Breast epithelium (tissue), 4 donors: Measurements from ENCODE around the gene IL1F10. TPM values are rescaled to one million over a fixed set of nuclear protein-coding genes. Genes with fewer than 3 reads are reported as not detected.

Experiments used
- DNase-seq, 2 donors: peaks; one replicate each; pipeline ENCODE4 v3.0.0-alpha.2; 2019; ENCODE audit warnings: low spot score in 2 of 2
- H3K27ac ChIP-seq, 2 donors: fragments of 200-600 bp; sonication (generic) in 1 of 2; one replicate each; pipeline ENCODE4 v1.5.1; 2016 to 2019; ENCODE audit warnings: mild to moderate bottlenecking in 1 of 2
- H3K27me3 ChIP-seq, 2 donors: fragments of 200-600 bp; sonication (generic) in 1 of 2; one replicate each; pipeline versions ENCODE4 v1.5.1 to v1.6.0; 2017 to 2019; ENCODE audit warnings: control low read depth in 1 of 2, mild to moderate bottlenecking in 1 of 2
- H3K36me3 ChIP-seq: fragments of 200-600 bp; one replicate; pipeline ENCODE4 v1.5.1; 2019
- H3K4me1 ChIP-seq, 2 donors: fragments of 200-600 bp; sonication (generic); one replicate each; pipeline ENCODE4 v1.5.1; 2016 to 2019; ENCODE audit warnings: control low read depth in 1 of 2
- H3K4me3 ChIP-seq, 3 donors: fragments of 200-600 bp; sonication (generic); 1 replicate in 2 of 3; 2 replicates in 1 of 3; pipeline ENCODE4 v1.5.1; 2016 to 2019; ENCODE audit warnings: mild to moderate bottlenecking in 3 of 3, moderate library complexity in 2 of 3
- H3K9me3 ChIP-seq, 2 donors: fragments of 200-600 bp; sonication (generic) in 1 of 2; one replicate each; pipeline ENCODE4 v1.5.1; 2016 to 2019; ENCODE audit warnings: control low read depth in 1 of 2
- CTCF ChIP-seq, 3 donors: fragments of 450-650 bp; IDR thresholded peaks; one replicate each; pipeline ENCODE4 v1.5.1; 2016 to 2017; ENCODE audit warnings: antibody characterized with exemption in 3 of 3, mild to moderate bottlenecking in 3 of 3, moderate library complexity in 3 of 3
- POLR2A ChIP-seq: fragments of 450-650 bp; IDR thresholded peaks from one replicate; pipeline ENCODE4 v1.6.1; 2016; ENCODE audit warnings: antibody characterized with exemption, mild to moderate bottlenecking, moderate library complexity
- POLR2AphosphoS5 ChIP-seq, 3 donors: sonication (generic); formaldehyde crosslinking; IDR thresholded peaks; one replicate each; pipeline ENCODE4 v1.6.1; 2017; ENCODE audit warnings: antibody characterized with exemption in 3 of 3
- intact Hi-C: fragments of 100-400 bp; cut with DNase I; formaldehyde crosslinking; loops from one replicate; pipeline ENCODE4 v1.15.1; 2023; ENCODE audit warnings: low total_unique reads
- total RNA-seq, 3 donors: library from RNA; depleted of rRNA; stranded (reverse); fragments of >200 nt; gene quantifications; one replicate each; pipeline ENCODE4 v1.1.0, GENCODE V29; 2016

Gene IL1F10
- total RNA-seq, 3 donors from 2014 or later, result not detected

GRCh38 chr2:113038291-113038690 is 29.5 kb upstream of the IL1F10 start:
- Histone ChIP-seq H3K27ac (no peak overlapping the region), H3K36me3 (no peaks in the 10 kb centered on the region), H3K4me1 (no peaks in the 10 kb centered on the region), H3K4me3 (no peak overlapping the region), H3K9me3 (no peaks in the 10 kb centered on the region), H3K27me3 (no peaks in the 10 kb centered on the region)
- intact Hi-C loops, result no loop called here
- DNase-seq, result no peak
- TF ChIP-seq POLR2AphosphoS5 (IDR thresholded peaks at IDR 0.05), result no peak
- TF ChIP-seq POLR2A, result no peak
- TF ChIP-seq CTCF (IDR thresholded peaks at IDR 0.05), result no peak

GRCh38 chr2:113039158-113039557 is 28.6 kb upstream of the IL1F10 start:
- no peaks in the 10 kb centered on the region for H3K9me3 ChIP-seq
- H3K4me3 ChIP-seq, result no peak overlapping the region
- intact Hi-C loops, result no loop called here
- H3K4me1 ChIP-seq, result no peaks in the 10 kb centered on the region
- no peaks in the 10 kb centered on the region for H3K27me3 ChIP-seq
- TF ChIP-seq POLR2A (no peak), POLR2AphosphoS5 (IDR thresholded peaks at IDR 0.05) (no peak), CTCF (IDR thresholded peaks at IDR 0.05) (no peak)
- H3K36me3 ChIP-seq, result no peaks in the 10 kb centered on the region
- no peak overlapping the region for H3K27ac ChIP-seq
- no peak for DNase-seq

- no peak for DNase-seq
- no peak overlapping the region for H3K4me3 ChIP-seq
- no peaks in the 10 kb centered on the region for H3K9me3 ChIP-seq
- TF ChIP-seq CTCF (IDR thresholded peaks at IDR 0.05) (no peak), POLR2A (no peak), POLR2AphosphoS5 (IDR thresholded peaks at IDR 0.05) (no peak)
- no peaks in the 10 kb centered on the region for H3K36me3 ChIP-seq
- H3K27ac ChIP-seq, result no peak overlapping the region
- intact Hi-C loops, result no loop called here
- H3K4me1 ChIP-seq, result no peaks in the 10 kb centered on the region
- no peaks in the 10 kb centered on the region for H3K27me3 ChIP-seq
These were observed 28.1 kb upstream of the IL1F10 start for GRCh38 chr2:113039719-113040118.

GRCh38 chr2:113041871-113042270 is 25.9 kb upstream of the IL1F10 start:
- DNase-seq, result no peak
- no peak overlapping the region for H3K4me3 ChIP-seq
- H3K27ac ChIP-seq, result no peak overlapping the region
- intact Hi-C loops, result loop anchor here (2.0 kb wide), 1 partner anchor 47 kb away; no protein-coding TSS in a partner anchor
- no peak for TF ChIP-seq CTCF (IDR thresholded peaks at IDR 0.05)
- TF ChIP-seq POLR2A, result no peak
- TF ChIP-seq POLR2AphosphoS5 (IDR thresholded peaks at IDR 0.05), result no peak
- H3K9me3 ChIP-seq, result no peaks in the 10 kb centered on the region
- no peaks in the 10 kb centered on the region for H3K27me3 ChIP-seq
- H3K36me3 ChIP-seq, result no peaks in the 10 kb centered on the region
- H3K4me1 ChIP-seq, result no peaks in the 10 kb centered on the region

GRCh38 chr2:113046465-113046864 is 21.3 kb upstream of the IL1F10 start:
- no peak overlapping the region for H3K4me3 ChIP-seq
- no peak for TF ChIP-seq POLR2AphosphoS5 (IDR thresholded peaks at IDR 0.05)
- TF ChIP-seq CTCF (IDR thresholded peaks at IDR 0.05), result no peak
- no peak for TF ChIP-seq POLR2A
- no peak overlapping the region for H3K27ac ChIP-seq
- H3K27me3 ChIP-seq, result no peaks in the 10 kb centered on the region
- peaks cover 0 to 3% of the 10 kb centered on the region in 2 donors for H3K9me3 ChIP-seq
- intact Hi-C loops, result no loop called here
- H3K36me3 ChIP-seq, result no peaks in the 10 kb centered on the region
- DNase-seq, result no peak
- no peaks in the 10 kb centered on the region for H3K4me1 ChIP-seq
